PC-9 (cell line): ENCODE results near the gene SCML2. TPM values are rescaled to one million over a fixed set of nuclear protein-coding genes. Genes with fewer than 3 reads are reported as not detected.

Experiments
- BruUV-seq: library from RNA; stranded (reverse); fragments of 400-500 nt; replicated peaks from 2 replicates; lab custom pipeline; 2021; lab: Mats Ljungman, UMichigan
- CTCF ChIA-PET: fragments of 300-600 bp; sonication (Branson Sonifier 250); formaldehyde crosslinking; loops from one replicate; lab custom pipeline; 2022; ENCODE audit warnings: antibody characterized with exemption; lab: Charles Lee
- POLR2A ChIA-PET: fragments of 300-600 bp; sonication (Branson Sonifier 250); formaldehyde crosslinking; loops from one replicate; lab custom pipeline; 2022; ENCODE audit warnings: antibody characterized with exemption; ENCODE audit not compliant: unreplicated experiment; lab: Charles Lee
- DNase-seq, 2 experiments: peaks; one replicate each; pipeline versions ENCODE4 v3.0.0 to v3.0.0-alpha.2; 2015 to 2022; ENCODE audit warnings: mixed read lengths in 1 of 2
- H2AFZ ChIP-seq: fragments of 200-600 bp; sonication (generic); 2 replicates; pipeline ENCODE4 v1.8.1; 2017; ENCODE audit warnings: antibody characterized with exemption
- H3F3A ChIP-seq: fragments of 200-600 bp; sonication (generic); 2 replicates; pipeline ENCODE4 v1.8.1; 2017; ENCODE audit warnings: antibody characterized with exemption, mild to moderate bottlenecking, low read depth; ENCODE audit not compliant: insufficient read depth
- H3K27ac ChIP-seq: fragments of 200-600 bp; sonication (generic); 2 replicates; pipeline ENCODE4 v1.6.1; 2016; ENCODE audit warnings: mixed run types
- H3K27me3 ChIP-seq: fragments of 200-600 bp; sonication (generic); 2 replicates; pipeline ENCODE4 v1.6.1; 2016; ENCODE audit warnings: low read depth, mixed run types; ENCODE audit not compliant: insufficient read depth
- H3K36me3 ChIP-seq: fragments of 200-600 bp; sonication (generic); 2 replicates; pipeline ENCODE4 v1.6.1; 2016; ENCODE audit warnings: low read depth, mixed run types
- H3K4me1 ChIP-seq: fragments of 200-600 bp; sonication (generic); replicated peaks from 2 replicates; pipeline ENCODE4 v1.6.1; 2016; ENCODE audit warnings: mixed run types; ENCODE audit not compliant: insufficient read depth
- H3K4me2 ChIP-seq: fragments of 200-600 bp; sonication (generic); 2 replicates; pipeline ENCODE4 v1.6.1; 2017; ENCODE audit warnings: mixed run types
- H3K4me3 ChIP-seq: fragments of 200-600 bp; sonication (generic); 2 replicates; pipeline ENCODE4 v1.6.1; 2016; ENCODE audit warnings: mixed run types
- H3K79me2 ChIP-seq: fragments of 200-600 bp; sonication (generic); 2 replicates; pipeline ENCODE4 v1.6.1; 2017; ENCODE audit warnings: low read depth, mixed run types
- H3K9me2 ChIP-seq: fragments of 200-600 bp; sonication (generic); 2 replicates; pipeline ENCODE4 v1.8.1; 2017; ENCODE audit warnings: mild to moderate bottlenecking; ENCODE audit not compliant: insufficient read depth
- H3K9me3 ChIP-seq: fragments of 200-600 bp; sonication (generic); 2 replicates; pipeline ENCODE4 v1.8.1; 2016; ENCODE audit warnings: low read depth; ENCODE audit not compliant: insufficient read depth
- H4K20me1 ChIP-seq: fragments of 200-600 bp; sonication (generic); 2 replicates; pipeline ENCODE4 v1.8.1; 2017; ENCODE audit not compliant: insufficient read depth
- CTCF ChIP-seq: fragments of 200-600 bp; sonication (generic); conservative IDR thresholded peaks from 2 replicates; pipeline ENCODE4 v1.6.1; 2017; ENCODE audit warnings: mixed run types, antibody characterized with exemption, mild to moderate bottlenecking, moderate library complexity
- EZH2 ChIP-seq: fragments of 200-600 bp; sonication (generic); IDR thresholded peaks from 2 replicates; pipeline ENCODE4 v1.8.0; 2017; ENCODE audit warnings: antibody characterized with exemption, low read depth
- intact Hi-C: fragments of 100-400 bp; cut with micrococcal nuclease; formaldehyde crosslinking; loops from one replicate; pipeline ENCODE4 v1.10.0; 2022; ENCODE audit not compliant: unreplicated experiment
- total RNA-seq: library from RNA; stranded (reverse); gene quantifications from 2 replicates; pipeline ENCODE4 v1.2.3, GENCODE V29; 2021

The SCML2 gene
- total RNA-seq, 1 experiment from 2014 or later: 0.92 TPM

GRCh38 chrX:18206657-18207056, 147.8 kb downstream of the SCML2 start:
- no TSS peak for BruUV-seq
- H2AFZ ChIP-seq: no peak overlapping the region
- H3K27ac ChIP-seq: no peak overlapping the region
- no peaks in the 10 kb centered on the region for H3F3A ChIP-seq
- no peaks in the 10 kb centered on the region for H3K79me2 ChIP-seq
- H4K20me1 ChIP-seq: no peaks in the 10 kb centered on the region
- no peak for TF ChIP-seq CTCF
- TF ChIP-seq EZH2: no peak
- H3K36me3 ChIP-seq: no peaks in the 10 kb centered on the region
- no peaks in the 10 kb centered on the region for H3K9me3 ChIP-seq
- peaks cover 26% of the 10 kb centered on the region for H3K27me3 ChIP-seq
- DNase-seq: no peak
- ChIA-PET CTCF (interaction anchor here (0.7 kb wide), 1 partner anchor 341 kb away, joined by 3 read pairs; no protein-coding TSS in a partner anchor), POLR2A (no interaction called here)
- no peak overlapping the region for H3K4me3 ChIP-seq
- no peaks in the 10 kb centered on the region for H3K4me1 ChIP-seq
- no peak overlapping the region for H3K4me2 ChIP-seq
- no peaks in the 10 kb centered on the region for H3K9me2 ChIP-seq
- intact Hi-C loops: no loop called here

GRCh38 chrX:18203631-18204030, 150.9 kb downstream of the SCML2 start:
- no peak for DNase-seq
- no TSS peak for BruUV-seq
- Histone ChIP-seq H3K9me3 (no peaks in the 10 kb centered on the region), H2AFZ (no peak overlapping the region), H4K20me1 (no peaks in the 10 kb centered on the region), H3K27me3 (peaks cover 32% of the 10 kb centered on the region), H3K27ac (no peak overlapping the region), H3K4me2 (no peak overlapping the region), H3K9me2 (no peaks in the 10 kb centered on the region), H3K4me1 (no peaks in the 10 kb centered on the region), H3F3A (no peaks in the 10 kb centered on the region), H3K4me3 (no peak overlapping the region), H3K79me2 (no peaks in the 10 kb centered on the region), H3K36me3 (no peaks in the 10 kb centered on the region)
- intact Hi-C loops: no loop called here
- POLR2A ChIA-PET: no interaction called here
- no peak for TF ChIP-seq EZH2
- TF ChIP-seq CTCF: no peak
- CTCF ChIA-PET: no interaction called here

- TF ChIP-seq CTCF: no peak
- no peak for TF ChIP-seq EZH2
- H3K79me2 ChIP-seq: no peaks in the 10 kb centered on the region
- peaks cover 6% of the 10 kb centered on the region; the same call in 1 of the 2 replicates for H3K27me3 ChIP-seq
- no peaks in the 10 kb centered on the region for H3K9me2 ChIP-seq
- H3K36me3 ChIP-seq: no peaks in the 10 kb centered on the region
- H3K4me1 ChIP-seq: no peaks in the 10 kb centered on the region
- CTCF ChIA-PET: no interaction called here
- H3K4me3 ChIP-seq: no peak overlapping the region
- no peak overlapping the region for H2AFZ ChIP-seq
- H3F3A ChIP-seq: no peaks in the 10 kb centered on the region
- intact Hi-C loops: no loop called here
- H3K4me2 ChIP-seq: no peak overlapping the region
- DNase-seq: no peak
- H4K20me1 ChIP-seq: no peaks in the 10 kb centered on the region
- BruUV-seq: no TSS peak
- H3K9me3 ChIP-seq: no peaks in the 10 kb centered on the region
- POLR2A ChIA-PET: no interaction called here
- H3K27ac ChIP-seq: no peak overlapping the region
Observed at GRCh38 chrX:18194688-18195087, 159.8 kb downstream of the SCML2 start.

Other genes starting within 250 kb of the SCML2 start
- gene BEND2, start 133.8 kb downstream of the SCML2 start, total RNA-seq: not detected in 2 replicates
- gene CDKL5, start 70.9 kb upstream of the SCML2 start, total RNA-seq: 4.2 and 5.0 TPM in 2 replicates